Epithelial cell of esophagus (primary cell): ENCODE measurements around the gene PLA2G7.
"Not testable (repeated sequence)": the region's sequence is repeated elsewhere in the genome, so short reads cannot be mapped to it uniquely, and the experiment has no call there.

Experiments used
- DNase-seq: peaks from one replicate; pipeline ENCODE4 v3.0.0; 2010; ENCODE audit warnings: low read depth
- H3K4me3 ChIP-seq: 2 replicates; pipeline ENCODE4 v1.5.1; 2011; ENCODE audit warnings: mild to moderate bottlenecking, low read length, control low read depth
- CTCF ChIP-seq: IDR thresholded peaks from 2 replicates; pipeline ENCODE4 v1.5.1; 2011; ENCODE audit warnings: low read depth, mild to moderate bottlenecking, low read length, control low read depth, inconsistent platforms; ENCODE audit not compliant: insufficient read depth; ENCODE audit errors: missing control alignments

Gene PLA2G7

DNA sequence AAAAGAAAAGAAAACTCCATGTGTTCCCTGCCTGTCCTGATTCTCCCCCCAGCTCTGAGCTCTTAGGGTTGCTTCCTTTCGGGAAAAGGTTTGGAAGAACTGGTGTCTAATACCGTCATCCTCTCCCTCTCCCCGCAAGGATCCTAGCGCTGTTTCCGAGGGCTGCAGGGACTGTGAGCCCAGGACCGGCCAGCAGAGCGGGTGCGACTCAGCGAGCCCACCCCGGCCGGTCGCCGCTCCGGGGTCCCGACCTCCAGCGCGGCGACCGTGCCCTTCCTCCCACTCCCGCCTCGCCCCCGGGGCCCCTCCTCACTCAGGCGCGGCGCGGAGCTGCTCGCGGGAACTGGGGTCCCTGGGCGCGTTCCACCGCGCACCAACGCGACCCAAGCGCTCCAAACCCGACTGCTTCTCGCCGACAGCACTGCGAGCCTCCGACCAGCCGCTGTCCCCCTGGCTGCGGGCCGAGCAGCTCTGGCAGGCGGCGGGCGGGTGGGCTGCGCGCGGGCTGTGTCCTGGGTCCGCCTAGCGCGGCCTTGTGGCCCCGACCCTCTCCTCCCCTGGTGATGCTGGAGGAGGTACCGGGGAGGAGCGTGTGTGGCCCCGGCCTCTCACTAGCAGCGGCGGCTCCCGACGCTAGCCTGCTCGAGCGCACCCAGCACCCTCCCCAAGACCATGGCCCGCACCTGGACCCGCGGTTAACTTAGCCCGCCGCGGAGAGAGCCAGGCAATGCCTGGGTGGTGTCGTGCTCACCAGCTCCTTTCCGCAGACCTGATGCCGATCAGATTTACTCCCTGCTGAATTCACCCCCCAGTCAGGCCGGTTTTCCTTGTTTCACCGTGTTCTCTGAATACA is at the start of gene PLA2G7:
PLA2G7 (minus strand) TSS at position 509 of the 853 bp plus-strand sequence. CDS start 12,484 bp downstream, outside the sequence.
- peak within 1 kb of the TSS; percentile 45 for H3K4me3 ChIP-seq
- DNase-seq = peak; percentile 66
- TF ChIP-seq CTCF = no peak

- no peak overlapping the region for H3K4me3 ChIP-seq
- DNase-seq = no peak
- no peak for TF ChIP-seq CTCF
Measured at GRCh38 chr6:46784535-46784934, 49.4 kb upstream of the PLA2G7 start.

DNA sequence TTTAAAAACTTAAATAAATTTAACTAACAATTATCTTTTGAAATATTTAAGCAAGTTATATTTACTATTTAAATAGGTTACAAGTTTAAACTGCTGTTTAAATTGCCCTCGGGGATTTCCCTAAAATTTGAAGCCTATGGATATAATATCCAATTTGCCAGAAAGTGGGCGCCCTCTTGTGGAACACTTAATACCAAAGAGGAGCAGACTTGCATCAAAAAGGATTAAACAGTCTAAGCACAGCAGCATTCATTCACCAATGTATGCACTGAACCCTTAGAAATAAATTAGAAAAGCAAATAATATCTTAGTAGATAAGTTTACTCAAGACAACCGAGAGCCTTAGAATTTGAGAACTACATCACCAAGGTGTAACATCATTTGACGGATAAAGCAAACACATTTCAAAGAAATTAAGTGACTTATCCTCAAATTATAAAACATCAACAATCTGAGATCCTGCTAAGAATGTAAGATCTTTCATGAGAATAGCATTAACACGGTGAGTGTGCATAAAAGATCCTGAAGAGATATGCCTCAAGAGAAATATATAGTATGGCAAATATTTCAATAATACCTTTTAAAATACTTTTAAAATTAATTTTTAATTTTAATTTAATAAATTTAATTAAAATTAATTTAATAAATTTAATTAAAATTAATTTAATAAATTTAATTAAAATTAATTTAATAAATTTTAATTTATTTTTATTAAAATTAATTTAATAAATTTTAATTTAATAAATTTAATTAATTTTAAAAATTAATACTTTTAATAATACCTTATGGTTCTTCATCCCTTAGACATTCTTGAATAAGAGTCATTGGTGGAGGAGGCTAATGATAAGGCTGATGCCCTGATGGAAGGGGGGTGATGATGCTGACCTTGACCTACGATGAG is 46.6 kb upstream of the PLA2G7 start:
- peak; percentile 75 for TF ChIP-seq CTCF
- no peak overlapping the region for H3K4me3 ChIP-seq
- DNase-seq = peak; percentile 84

DNA sequence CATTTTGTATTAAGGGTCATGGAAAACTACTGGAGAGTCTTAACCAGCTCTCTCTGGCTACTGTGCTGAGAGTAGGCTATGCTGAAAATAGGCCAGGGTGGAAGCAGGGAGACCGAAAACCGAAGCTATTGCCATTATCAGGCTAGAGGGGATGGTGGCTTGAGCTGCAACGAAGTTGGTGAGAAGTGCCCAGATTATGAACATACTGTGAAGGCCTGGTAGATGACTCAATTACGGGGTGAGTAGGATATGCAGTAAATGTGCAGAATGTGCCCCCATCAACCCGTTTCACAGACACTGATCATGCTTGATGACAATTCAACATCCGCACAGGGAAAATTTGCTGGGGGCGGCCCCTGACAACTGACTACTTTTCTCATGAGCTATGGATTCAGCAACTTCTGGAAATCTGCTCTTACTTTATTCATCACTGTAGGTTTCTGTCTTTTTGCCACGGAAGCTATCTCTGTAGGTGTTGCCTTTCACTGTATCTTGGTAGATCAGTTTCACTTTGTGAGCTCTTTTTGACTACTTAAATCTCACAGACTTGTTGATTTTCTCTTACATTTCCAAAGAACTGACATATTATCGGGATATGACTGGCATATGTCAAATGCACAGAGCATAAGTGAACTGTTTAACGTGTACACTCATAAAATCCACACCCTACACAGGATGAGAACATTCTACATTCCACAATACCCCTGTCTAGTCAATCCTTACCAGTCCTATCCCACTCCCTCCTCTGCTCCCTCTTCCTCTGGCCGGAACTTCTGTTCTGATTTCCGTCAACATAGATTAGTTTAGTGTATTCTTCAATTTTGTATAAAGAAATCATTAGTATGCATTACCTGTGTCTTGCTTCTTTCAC is 42.5 kb upstream of the PLA2G7 start:
- no peak for DNase-seq
- TF ChIP-seq CTCF = no peak
- H3K4me3 ChIP-seq = no peak overlapping the region

DNA sequence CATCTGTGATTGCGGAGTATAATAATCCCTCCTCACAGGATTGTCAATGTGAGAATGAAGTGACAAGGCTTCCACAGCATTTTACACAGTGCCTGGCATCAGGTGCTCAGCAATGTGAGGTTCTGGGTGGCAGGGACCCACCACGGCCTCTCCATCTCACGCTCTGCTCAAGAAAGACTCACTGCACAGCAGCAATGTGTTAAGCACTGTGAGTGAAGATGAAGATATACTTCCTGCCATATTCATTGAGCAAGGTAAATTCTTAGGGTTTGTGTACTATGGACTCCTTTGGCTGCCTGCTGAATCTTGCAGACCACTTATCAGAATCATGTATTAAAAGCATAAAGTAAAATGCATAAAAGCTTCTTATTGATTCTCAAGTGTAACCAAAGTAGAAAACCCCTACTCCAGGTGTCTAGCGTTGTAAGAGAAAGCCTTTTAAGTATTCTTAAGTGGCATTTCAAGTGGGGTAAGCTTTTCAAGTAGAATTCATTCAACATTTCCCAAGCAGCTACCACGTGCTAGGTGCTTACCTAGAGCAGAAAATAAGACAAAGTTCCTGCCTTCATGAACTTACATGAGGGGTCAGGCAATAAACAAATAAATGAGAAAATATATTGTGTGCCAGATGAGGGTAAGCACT is 41.0 kb upstream of the PLA2G7 start:
- DNase-seq = no peak
- H3K4me3 ChIP-seq = no peak overlapping the region
- TF ChIP-seq CTCF = no peak

- not testable (repeated sequence) for DNase-seq
Measured at GRCh38 chr6:46774736-46775135, 39.6 kb upstream of the PLA2G7 start.

More at GRCh38 chr6:46774736-46775135, 39.6 kb upstream of the PLA2G7 start:
- not testable (repeated sequence) for H3K4me3 ChIP-seq
